Stimulated activated memory B cell treated with anti-CD40 and anti-IgM and Interleukin-4, amounts not matched to agents 10 μg/mL and 1 μg/mL and 100 μg/mL, for 72 hours (primary cell): ENCODE measurements around the gene PVALB.

Experiments
- ATAC-seq: fragments of 150-1000 bp; cut with Tn5 transposase; 2 replicates; pipeline ENCODE4 v1.10.0; 2021
- H3K27ac Mint-ChIP-seq: one replicate; pipeline ENCODE4 v1.8.0; 2022; ENCODE audit warnings: mild to moderate bottlenecking, mixed read lengths
- H3K27me3 Mint-ChIP-seq: one replicate; pipeline ENCODE4 v1.8.0; 2022; ENCODE audit warnings: mixed read lengths
- H3K36me3 Mint-ChIP-seq: one replicate; pipeline ENCODE4 v1.8.0; 2022; ENCODE audit warnings: mixed read lengths
- H3K4me1 Mint-ChIP-seq: one replicate; pipeline ENCODE4 v1.8.0; 2022; ENCODE audit warnings: mixed read lengths
- H3K4me3 Mint-ChIP-seq: one replicate; pipeline ENCODE4 v1.8.0; 2022; ENCODE audit warnings: mild to moderate bottlenecking, moderate library complexity, mixed read lengths
- H3K9me3 Mint-ChIP-seq: one replicate; pipeline ENCODE4 v1.8.0; 2022; ENCODE audit warnings: mixed read lengths

PVALB gene

GRCh38 chr22:36753120-36753802 lies 63.6 kb downstream of the PVALB start:
- H3K36me3 Mint-ChIP-seq = no peaks in the 10 kb centered on the region
- no peak for ATAC-seq
- H3K9me3 Mint-ChIP-seq = no peaks in the 10 kb centered on the region
- no peak overlapping the region for H3K4me3 Mint-ChIP-seq
- peaks cover 7% of the 10 kb centered on the region for H3K4me1 Mint-ChIP-seq
- peaks cover 52% of the 10 kb centered on the region for H3K27me3 Mint-ChIP-seq
- no peak overlapping the region for H3K27ac Mint-ChIP-seq
